ENCODE measurements around the gene DDX1. TPM values are rescaled to one million over a fixed set of nuclear protein-coding genes. Genes with fewer than 3 reads are reported as not detected.

DDX1 gene
- total RNA-seq, 1 experiment from 2014 or later: 163 TPM

DNA sequence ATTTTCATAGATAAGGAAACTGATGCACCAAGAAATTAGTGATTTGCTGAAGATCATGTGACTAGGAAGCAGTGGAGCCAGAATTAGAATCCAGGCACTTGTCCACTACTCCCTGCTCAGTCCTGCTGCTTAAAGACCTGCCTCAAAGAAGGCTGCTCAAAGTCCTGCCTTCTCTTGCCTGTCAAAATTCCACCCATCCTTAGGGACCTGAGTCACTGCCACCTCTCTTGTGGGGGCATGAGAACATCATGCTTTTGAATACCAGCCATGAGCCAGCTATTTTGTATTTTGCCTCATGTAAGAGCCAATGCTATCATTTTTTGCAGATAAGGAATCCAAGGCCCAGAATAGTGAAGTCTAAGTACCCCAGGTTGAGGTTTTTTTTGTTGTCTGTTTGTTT is 47.1 kb downstream of the DDX1 start:
- H3K36me3 ChIP-seq (ENCODE audit: control insufficient read depth, insufficient read depth, low read length): no peaks in the 10 kb centered on the region; the same call in 1 of the 2 replicates
- ChIA-PET CTCF (interaction anchor here (1.3 kb wide), 1 partner anchor 143 kb away, joined by 4 read pairs; no protein-coding TSS in a partner anchor), POLR2A (no interaction called here)
- Mint-ChIP-seq H3K36me3 (ENCODE audit: insufficient read depth, unreplicated experiment) (peaks cover 52% of the 10 kb centered on the region), H3K27me3 (ENCODE audit: insufficient read depth, unreplicated experiment) (no peaks in the 10 kb centered on the region), H3K27ac (ENCODE audit: unreplicated experiment) (no peak overlapping the region), H3K4me1 (ENCODE audit: low read depth, unreplicated experiment) (peaks cover 34% of the 10 kb centered on the region), H3K9me3 (ENCODE audit: unreplicated experiment) (peaks cover 17% of the 10 kb centered on the region), H3K4me3 (ENCODE audit: unreplicated experiment) (no peak overlapping the region)
- DNase-seq: no peak
- H3K9me3 ChIP-seq: peaks cover 4% of the 10 kb centered on the region; the same call in 1 of the 2 replicates
- intact Hi-C loops (cut with micrococcal nuclease; ENCODE audit: unreplicated experiment): loop anchor here (5.0 to 10.0 kb wide), 4 partner anchors 109 to 1116 kb away; no protein-coding TSS in a partner anchor
- no peaks in the 10 kb centered on the region for H3K27me3 ChIP-seq (replicated peaks; ENCODE audit: control insufficient read depth, insufficient read depth, low read length)
- TF ChIP-seq, protein P1, sequence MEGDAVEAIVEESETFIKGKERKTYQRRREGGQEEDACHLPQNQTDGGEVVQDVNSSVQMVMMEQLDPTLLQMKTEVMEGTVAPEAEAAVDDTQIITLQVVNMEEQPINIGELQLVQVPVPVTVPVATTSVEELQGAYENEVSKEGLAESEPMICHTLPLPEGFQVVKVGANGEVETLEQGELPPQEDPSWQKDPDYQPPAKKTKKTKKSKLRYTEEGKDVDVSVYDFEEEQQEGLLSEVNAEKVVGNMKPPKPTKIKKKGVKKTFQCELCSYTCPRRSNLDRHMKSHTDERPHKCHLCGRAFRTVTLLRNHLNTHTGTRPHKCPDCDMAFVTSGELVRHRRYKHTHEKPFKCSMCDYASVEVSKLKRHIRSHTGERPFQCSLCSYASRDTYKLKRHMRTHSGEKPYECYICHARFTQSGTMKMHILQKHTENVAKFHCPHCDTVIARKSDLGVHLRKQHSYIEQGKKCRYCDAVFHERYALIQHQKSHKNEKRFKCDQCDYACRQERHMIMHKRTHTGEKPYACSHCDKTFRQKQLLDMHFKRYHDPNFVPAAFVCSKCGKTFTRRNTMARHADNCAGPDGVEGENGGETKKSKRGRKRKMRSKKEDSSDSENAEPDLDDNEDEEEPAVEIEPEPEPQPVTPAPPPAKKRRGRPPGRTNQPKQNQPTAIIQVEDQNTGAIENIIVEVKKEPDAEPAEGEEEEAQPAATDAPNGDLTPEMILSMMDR (IDR thresholded peaks at IDR 0.05; ENCODE audit: insufficient read depth in 1 of 2, low read depth in 1 of 2, low read length in 1 of 2, severe bottlenecking in 1 of 2, unreplicated experiment in 1 of 2): no peak
- no peak overlapping the region for H3K4me3 ChIP-seq (ENCODE audit: low read depth, low read length)
- no TSS peak for BruUV-seq (replicated peaks)
- H3K4me1 ChIP-seq: peaks cover 59% of the 10 kb centered on the region

DNA sequence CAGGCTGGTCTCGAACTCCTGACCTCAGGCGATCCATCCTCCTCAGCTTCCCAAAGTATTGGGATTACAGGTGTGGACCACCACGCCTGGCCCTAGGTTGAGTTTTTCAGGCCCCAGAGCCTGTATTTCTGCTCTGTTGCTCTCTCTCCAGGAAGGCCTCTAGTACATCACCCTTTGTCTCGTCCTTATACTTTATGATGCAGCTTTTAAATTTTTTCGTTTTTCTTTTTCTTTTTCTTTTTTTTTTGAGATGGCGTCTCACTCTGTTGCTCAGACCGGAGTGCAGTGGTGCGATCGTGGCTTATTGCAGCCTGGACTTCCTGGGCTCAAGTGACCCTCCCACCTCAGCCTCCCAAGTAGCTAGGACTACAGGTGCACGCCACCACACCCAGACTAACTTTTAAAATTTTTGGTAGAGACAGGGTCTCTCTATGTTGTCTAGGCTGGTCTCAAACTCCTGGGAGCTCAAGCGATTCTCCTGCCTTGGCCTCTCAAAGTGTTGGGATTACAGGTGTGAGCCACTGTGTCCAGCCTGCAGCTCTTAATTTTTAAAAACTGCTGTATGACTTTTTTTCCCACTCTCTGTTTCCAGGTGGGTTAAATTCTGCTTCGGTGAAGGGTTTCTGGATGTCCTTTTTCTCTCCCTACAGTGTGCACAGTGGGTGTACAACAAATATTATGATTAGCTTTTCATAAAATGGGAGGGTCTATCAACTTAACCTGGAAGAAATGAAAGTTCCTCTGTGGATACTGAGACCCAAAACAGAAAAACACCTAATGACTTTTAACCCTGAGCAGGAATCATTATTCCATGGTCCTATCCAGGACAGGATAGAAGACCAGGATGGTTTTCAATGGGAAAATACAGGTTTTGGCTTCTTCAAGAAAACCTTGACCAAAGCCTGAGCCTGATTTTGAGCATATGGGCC is 47.9 kb downstream of the DDX1 start:
- DNase-seq: no peak
- peaks cover 26% of the 10 kb centered on the region for H3K4me1 Mint-ChIP-seq (ENCODE audit: low read depth, unreplicated experiment)
- peaks cover 17% of the 10 kb centered on the region for H3K9me3 Mint-ChIP-seq (ENCODE audit: unreplicated experiment)
- H3K27me3 ChIP-seq (replicated peaks; ENCODE audit: control insufficient read depth, insufficient read depth, low read length): no peaks in the 10 kb centered on the region
- H3K9me3 ChIP-seq: peaks cover 4% of the 10 kb centered on the region; the same call in 1 of the 2 replicates
- TF ChIP-seq, protein P1 (IDR thresholded peaks at IDR 0.05; ENCODE audit: insufficient read depth in 1 of 2, low read depth in 1 of 2, low read length in 1 of 2, severe bottlenecking in 1 of 2, unreplicated experiment in 1 of 2): no peak
- H3K4me3 ChIP-seq (ENCODE audit: low read depth, low read length): no peak overlapping the region
- CTCF ChIA-PET: interaction anchor here (0.5 kb wide), 1 partner anchor 85 kb away, joined by 3 read pairs; no protein-coding TSS in a partner anchor
- peaks cover 53% of the 10 kb centered on the region for H3K4me1 ChIP-seq
- H3K27me3 Mint-ChIP-seq (ENCODE audit: insufficient read depth, unreplicated experiment): no peaks in the 10 kb centered on the region
- H3K36me3 ChIP-seq (ENCODE audit: control insufficient read depth, insufficient read depth, low read length): no peaks in the 10 kb centered on the region; the same call in 1 of the 2 replicates
- POLR2A ChIA-PET: no interaction called here
- intact Hi-C loops (cut with micrococcal nuclease; ENCODE audit: unreplicated experiment): loop anchor here (5.0 to 10.0 kb wide), 4 partner anchors 108 to 1115 kb away; no protein-coding TSS in a partner anchor
- peaks cover 45% of the 10 kb centered on the region for H3K36me3 Mint-ChIP-seq (ENCODE audit: insufficient read depth, unreplicated experiment)
- no peak overlapping the region for H3K4me3 Mint-ChIP-seq (ENCODE audit: unreplicated experiment)
- H3K27ac Mint-ChIP-seq (ENCODE audit: unreplicated experiment): no peak overlapping the region
- no TSS peak for BruUV-seq (replicated peaks)

DNA sequence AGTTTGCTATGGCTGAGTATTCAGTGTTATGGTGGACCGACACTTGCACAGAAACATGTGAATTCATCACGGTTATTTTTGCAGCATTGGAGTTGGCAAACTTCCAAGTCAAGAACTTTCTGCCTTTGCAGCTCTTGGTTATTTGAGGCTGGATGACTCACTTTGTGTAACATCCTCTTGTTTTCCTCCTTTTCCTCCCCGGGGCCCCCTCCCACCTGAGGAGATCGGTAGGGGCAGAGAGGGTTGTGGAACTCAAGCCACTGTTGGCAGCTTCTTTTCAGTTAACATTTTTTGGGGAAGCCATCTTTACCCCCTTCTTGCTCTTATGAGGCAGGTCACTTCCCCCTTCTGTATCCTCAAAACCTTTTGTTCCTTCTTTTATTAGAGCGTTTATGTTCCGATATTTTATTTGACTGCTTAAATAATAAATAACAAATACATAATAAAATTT is 48.6 kb downstream of the DDX1 start:
- CTCF ChIA-PET: interaction anchor here (0.5 kb wide), 1 partner anchor 84 kb away, joined by 3 read pairs; no protein-coding TSS in a partner anchor

More for the DNA sequence above, 48.6 kb downstream of the DDX1 start:
- Mint-ChIP-seq H3K4me1 (ENCODE audit: low read depth, unreplicated experiment) (peaks cover 19% of the 10 kb centered on the region), H3K36me3 (ENCODE audit: insufficient read depth, unreplicated experiment) (peaks cover 38% of the 10 kb centered on the region), H3K9me3 (ENCODE audit: unreplicated experiment) (peaks cover 17% of the 10 kb centered on the region), H3K27ac (ENCODE audit: unreplicated experiment) (no peak overlapping the region), H3K4me3 (ENCODE audit: unreplicated experiment) (no peak overlapping the region), H3K27me3 (ENCODE audit: insufficient read depth, unreplicated experiment) (no peaks in the 10 kb centered on the region)
- DNase-seq: no peak
- BruUV-seq (replicated peaks): no TSS peak
- no peak overlapping the region for H3K4me3 ChIP-seq (ENCODE audit: low read depth, low read length)
- TF ChIP-seq, protein P1 (IDR thresholded peaks at IDR 0.05; ENCODE audit: insufficient read depth in 1 of 2, low read depth in 1 of 2, low read length in 1 of 2, severe bottlenecking in 1 of 2, unreplicated experiment in 1 of 2): no peak
- peaks cover 4% of the 10 kb centered on the region; the same call in 1 of the 2 replicates for H3K9me3 ChIP-seq
- H3K36me3 ChIP-seq (ENCODE audit: control insufficient read depth, insufficient read depth, low read length): no peaks in the 10 kb centered on the region; the same call in 1 of the 2 replicates
- H3K4me1 ChIP-seq: peaks cover 46% of the 10 kb centered on the region
- POLR2A ChIA-PET: no interaction called here
- H3K27me3 ChIP-seq (replicated peaks; ENCODE audit: control insufficient read depth, insufficient read depth, low read length): no peaks in the 10 kb centered on the region
- intact Hi-C loops (cut with micrococcal nuclease; ENCODE audit: unreplicated experiment): no loop called here

Data from Caco-2 (cell line).